GM21515 (cell line): ENCODE results near the gene SPINK14.

ENCODE experiments used
- ATAC-seq: cut with Tn5 transposase; IDR thresholded peaks from one replicate; pipeline ENCODE4 v1.9.1; 2021; ENCODE audit not compliant: unreplicated experiment

The SPINK14 gene

GRCh38 chr5:148193202-148193601 lies 24.9 kb downstream of the SPINK14 start:
- ATAC-seq = no peak

GRCh38 chr5:148201151-148201550 lies 32.8 kb downstream of the SPINK14 start:
- no peak for ATAC-seq

- no peak for ATAC-seq
Measured at GRCh38 chr5:148202531-148203203, 34.3 kb downstream of the SPINK14 start, which contains the start of gene SPINK6. Gene SPINK6 (plus strand): TSS chr5:148203042. CDS start chr5:148203097, 55 bp downstream.

- ATAC-seq = no peak
Measured at GRCh38 chr5:148205044-148205806, 36.9 kb downstream of the SPINK14 start.

- no peak for ATAC-seq
Measured at GRCh38 chr5:148205865-148206264, 37.5 kb downstream of the SPINK14 start.

- no peak for ATAC-seq
Measured at GRCh38 chr5:148206620-148207019, 38.3 kb downstream of the SPINK14 start.

GRCh38 chr5:148208226-148208625 lies 39.9 kb downstream of the SPINK14 start:
- ATAC-seq = no peak

GRCh38 chr5:148209151-148209770 lies 40.9 kb downstream of the SPINK14 start:
- ATAC-seq = no peak

GRCh38 chr5:148214665-148215185 lies 46.4 kb downstream of the SPINK14 start:
- ATAC-seq = no peak

GRCh38 chr5:148221508-148221907 lies 53.2 kb downstream of the SPINK14 start:
- no peak for ATAC-seq

- ATAC-seq = no peak
Measured at GRCh38 chr5:148224117-148224742, 55.9 kb downstream of the SPINK14 start.
